Measurements from ENCODE around the gene RGS16. TPM values are rescaled to one million over a fixed set of nuclear protein-coding genes. Genes with fewer than 3 reads are reported as not detected.

RGS16 gene
- total and polyA plus RNA-seq, 4 donors: 0.54 to 2.7 (median 0.83) TPM

DNA sequence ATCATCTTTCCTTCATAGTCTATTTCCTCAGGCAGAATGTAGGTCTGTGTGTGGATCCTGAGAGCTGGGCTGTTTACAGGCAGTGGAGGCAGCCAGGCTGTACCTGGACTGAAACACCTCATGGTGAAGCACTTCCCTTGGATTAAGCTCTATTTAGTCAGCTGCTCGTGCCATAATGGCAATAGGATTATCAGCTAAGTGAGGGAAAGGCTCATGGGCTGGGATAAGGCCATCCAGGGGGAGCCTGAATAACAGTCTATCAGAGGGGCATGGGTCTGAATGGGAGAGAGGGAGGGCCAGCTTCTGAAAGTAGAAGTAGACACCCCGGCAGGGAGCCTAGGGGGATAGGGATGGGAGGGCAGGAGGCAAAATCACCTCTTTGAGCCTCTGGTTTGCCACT lies 23.5 kb downstream of the RGS16 start:
- 97% methylated on average over 2 of the region's 2 CpGs for WGBS
- H3K9ac ChIP-seq (ENCODE audit: low read depth in 1 of 2, low read length in 2 of 2): no peak overlapping the region
- H3K36me3 ChIP-seq (ENCODE audit: control insufficient read depth in 4 of 4, insufficient read depth in 3 of 4, low read depth in 1 of 4, low read length in 3 of 4): peaks cover 0 to 23% (median 11%) of the 10 kb centered on the region in 4 donors
- H3K9me3 ChIP-seq (ENCODE audit: control insufficient read depth in 4 of 4, low read length in 3 of 4): no peaks in the 10 kb centered on the region
- no peak overlapping the region for H3K4me3 ChIP-seq (ENCODE audit: low read depth in 1 of 3, low read length in 3 of 3)
- peaks cover 0 to 5% (median 3%) of the 10 kb centered on the region in 4 donors for H3K4me1 ChIP-seq (ENCODE audit: control insufficient read depth in 4 of 4, insufficient read depth in 4 of 4, low read length in 3 of 4)
- no peak overlapping the region for H3K27ac ChIP-seq (ENCODE audit: low read depth in 1 of 2, low read length in 2 of 2)
- TF ChIP-seq EGR1 (IDR thresholded peaks at IDR 0.05; ENCODE audit: low read depth in 2 of 2) (no peak), FOXA2 (IDR thresholded peaks at IDR 0.05) (no peak), HNF4G (IDR thresholded peaks at IDR 0.05) (no peak), ZBTB33 (IDR thresholded peaks at IDR 0.05) (no peak), TAF1 (conservative IDR thresholded peaks at IDR 0.05) (no peak), FOXA1 (IDR thresholded peaks at IDR 0.05) (no peak), GABPA (IDR thresholded peaks at IDR 0.05 in 1 of 2, conservative IDR thresholded peaks at IDR 0.05 in 1 of 2) (no peak), RXRA (IDR thresholded peaks at IDR 0.05) (no peak), RAD21 (IDR thresholded peaks at IDR 0.05) (no peak), NR2F2 (IDR thresholded peaks at IDR 0.05) (no peak), HNF4A (conservative IDR thresholded peaks at IDR 0.05) (no peak), YY1 (IDR thresholded peaks at IDR 0.05) (no peak), SP1 (IDR thresholded peaks at IDR 0.05) (no peak), JUND (IDR thresholded peaks at IDR 0.05) (no peak)
- TF ChIP-seq, protein P1, sequence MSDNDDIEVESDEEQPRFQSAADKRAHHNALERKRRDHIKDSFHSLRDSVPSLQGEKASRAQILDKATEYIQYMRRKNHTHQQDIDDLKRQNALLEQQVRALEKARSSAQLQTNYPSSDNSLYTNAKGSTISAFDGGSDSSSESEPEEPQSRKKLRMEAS (IDR thresholded peaks at IDR 0.05): no peak
- TF ChIP-seq, protein P2, sequence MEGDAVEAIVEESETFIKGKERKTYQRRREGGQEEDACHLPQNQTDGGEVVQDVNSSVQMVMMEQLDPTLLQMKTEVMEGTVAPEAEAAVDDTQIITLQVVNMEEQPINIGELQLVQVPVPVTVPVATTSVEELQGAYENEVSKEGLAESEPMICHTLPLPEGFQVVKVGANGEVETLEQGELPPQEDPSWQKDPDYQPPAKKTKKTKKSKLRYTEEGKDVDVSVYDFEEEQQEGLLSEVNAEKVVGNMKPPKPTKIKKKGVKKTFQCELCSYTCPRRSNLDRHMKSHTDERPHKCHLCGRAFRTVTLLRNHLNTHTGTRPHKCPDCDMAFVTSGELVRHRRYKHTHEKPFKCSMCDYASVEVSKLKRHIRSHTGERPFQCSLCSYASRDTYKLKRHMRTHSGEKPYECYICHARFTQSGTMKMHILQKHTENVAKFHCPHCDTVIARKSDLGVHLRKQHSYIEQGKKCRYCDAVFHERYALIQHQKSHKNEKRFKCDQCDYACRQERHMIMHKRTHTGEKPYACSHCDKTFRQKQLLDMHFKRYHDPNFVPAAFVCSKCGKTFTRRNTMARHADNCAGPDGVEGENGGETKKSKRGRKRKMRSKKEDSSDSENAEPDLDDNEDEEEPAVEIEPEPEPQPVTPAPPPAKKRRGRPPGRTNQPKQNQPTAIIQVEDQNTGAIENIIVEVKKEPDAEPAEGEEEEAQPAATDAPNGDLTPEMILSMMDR (IDR thresholded peaks at IDR 0.05; ENCODE audit: low read depth, low read length, missing input control): no peak
- TF ChIP-seq, protein P3, sequence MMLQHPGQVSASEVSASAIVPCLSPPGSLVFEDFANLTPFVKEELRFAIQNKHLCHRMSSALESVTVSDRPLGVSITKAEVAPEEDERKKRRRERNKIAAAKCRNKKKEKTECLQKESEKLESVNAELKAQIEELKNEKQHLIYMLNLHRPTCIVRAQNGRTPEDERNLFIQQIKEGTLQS (IDR thresholded peaks at IDR 0.05): no peak
- TF ChIP-seq, protein P4, sequence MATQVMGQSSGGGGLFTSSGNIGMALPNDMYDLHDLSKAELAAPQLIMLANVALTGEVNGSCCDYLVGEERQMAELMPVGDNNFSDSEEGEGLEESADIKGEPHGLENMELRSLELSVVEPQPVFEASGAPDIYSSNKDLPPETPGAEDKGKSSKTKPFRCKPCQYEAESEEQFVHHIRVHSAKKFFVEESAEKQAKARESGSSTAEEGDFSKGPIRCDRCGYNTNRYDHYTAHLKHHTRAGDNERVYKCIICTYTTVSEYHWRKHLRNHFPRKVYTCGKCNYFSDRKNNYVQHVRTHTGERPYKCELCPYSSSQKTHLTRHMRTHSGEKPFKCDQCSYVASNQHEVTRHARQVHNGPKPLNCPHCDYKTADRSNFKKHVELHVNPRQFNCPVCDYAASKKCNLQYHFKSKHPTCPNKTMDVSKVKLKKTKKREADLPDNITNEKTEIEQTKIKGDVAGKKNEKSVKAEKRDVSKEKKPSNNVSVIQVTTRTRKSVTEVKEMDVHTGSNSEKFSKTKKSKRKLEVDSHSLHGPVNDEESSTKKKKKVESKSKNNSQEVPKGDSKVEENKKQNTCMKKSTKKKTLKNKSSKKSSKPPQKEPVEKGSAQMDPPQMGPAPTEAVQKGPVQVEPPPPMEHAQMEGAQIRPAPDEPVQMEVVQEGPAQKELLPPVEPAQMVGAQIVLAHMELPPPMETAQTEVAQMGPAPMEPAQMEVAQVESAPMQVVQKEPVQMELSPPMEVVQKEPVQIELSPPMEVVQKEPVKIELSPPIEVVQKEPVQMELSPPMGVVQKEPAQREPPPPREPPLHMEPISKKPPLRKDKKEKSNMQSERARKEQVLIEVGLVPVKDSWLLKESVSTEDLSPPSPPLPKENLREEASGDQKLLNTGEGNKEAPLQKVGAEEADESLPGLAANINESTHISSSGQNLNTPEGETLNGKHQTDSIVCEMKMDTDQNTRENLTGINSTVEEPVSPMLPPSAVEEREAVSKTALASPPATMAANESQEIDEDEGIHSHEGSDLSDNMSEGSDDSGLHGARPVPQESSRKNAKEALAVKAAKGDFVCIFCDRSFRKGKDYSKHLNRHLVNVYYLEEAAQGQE (IDR thresholded peaks at IDR 0.05): no peak
- DNase-seq (ENCODE audit: low spot score): no peak
- H3K27me3 ChIP-seq (ENCODE audit: control insufficient read depth in 4 of 4, insufficient read depth in 4 of 4, low read length in 3 of 4): no peaks in the 10 kb centered on the region
